ENCODE data around the gene GLP2R.

GLP2R gene

DNA sequence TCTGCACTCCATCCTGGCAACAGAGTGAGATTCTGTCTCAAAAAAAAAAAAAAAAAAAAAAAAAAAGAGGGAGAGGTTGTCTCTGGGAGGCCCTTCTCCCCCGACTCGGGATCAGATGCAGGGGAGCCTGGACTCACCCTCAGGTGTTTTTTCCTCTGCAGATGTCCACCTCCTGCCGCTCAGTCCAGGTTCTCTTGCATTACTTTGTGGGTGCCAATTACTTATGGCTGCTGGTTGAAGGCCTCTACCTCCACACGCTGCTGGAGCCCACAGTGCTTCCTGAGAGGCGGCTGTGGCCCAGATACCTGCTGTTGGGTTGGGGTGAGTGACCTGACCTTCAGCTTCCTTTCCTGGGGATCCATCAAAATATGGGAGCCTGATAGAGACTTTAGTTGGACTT is 34.1 kb downstream of the GLP2R start:
- in situ Hi-C loops (cut with HindIII; ENCODE audit: low sequenced_read_pairs), result no loop called here
- no peak for DNase-seq (ENCODE audit: low read depth)
- H3K4me3 ChIP-seq (ENCODE audit: low read depth, low read length), result no peak overlapping the region
- TF ChIP-seq, protein P1, sequence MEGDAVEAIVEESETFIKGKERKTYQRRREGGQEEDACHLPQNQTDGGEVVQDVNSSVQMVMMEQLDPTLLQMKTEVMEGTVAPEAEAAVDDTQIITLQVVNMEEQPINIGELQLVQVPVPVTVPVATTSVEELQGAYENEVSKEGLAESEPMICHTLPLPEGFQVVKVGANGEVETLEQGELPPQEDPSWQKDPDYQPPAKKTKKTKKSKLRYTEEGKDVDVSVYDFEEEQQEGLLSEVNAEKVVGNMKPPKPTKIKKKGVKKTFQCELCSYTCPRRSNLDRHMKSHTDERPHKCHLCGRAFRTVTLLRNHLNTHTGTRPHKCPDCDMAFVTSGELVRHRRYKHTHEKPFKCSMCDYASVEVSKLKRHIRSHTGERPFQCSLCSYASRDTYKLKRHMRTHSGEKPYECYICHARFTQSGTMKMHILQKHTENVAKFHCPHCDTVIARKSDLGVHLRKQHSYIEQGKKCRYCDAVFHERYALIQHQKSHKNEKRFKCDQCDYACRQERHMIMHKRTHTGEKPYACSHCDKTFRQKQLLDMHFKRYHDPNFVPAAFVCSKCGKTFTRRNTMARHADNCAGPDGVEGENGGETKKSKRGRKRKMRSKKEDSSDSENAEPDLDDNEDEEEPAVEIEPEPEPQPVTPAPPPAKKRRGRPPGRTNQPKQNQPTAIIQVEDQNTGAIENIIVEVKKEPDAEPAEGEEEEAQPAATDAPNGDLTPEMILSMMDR (IDR thresholded peaks at IDR 0.05; ENCODE audit: low read depth, low read length, missing control alignments), result no peak

- in situ Hi-C loops (cut with HindIII; ENCODE audit: low sequenced_read_pairs), result no loop called here
- H3K4me3 ChIP-seq (ENCODE audit: low read depth, low read length), result no peak overlapping the region
- TF ChIP-seq, protein P1 (IDR thresholded peaks at IDR 0.05; ENCODE audit: low read depth, low read length, missing control alignments), result no peak
- DNase-seq (ENCODE audit: low read depth), result no peak
Measured at GRCh38 chr17:9860851-9861250, 35.1 kb downstream of the GLP2R start.

DNA sequence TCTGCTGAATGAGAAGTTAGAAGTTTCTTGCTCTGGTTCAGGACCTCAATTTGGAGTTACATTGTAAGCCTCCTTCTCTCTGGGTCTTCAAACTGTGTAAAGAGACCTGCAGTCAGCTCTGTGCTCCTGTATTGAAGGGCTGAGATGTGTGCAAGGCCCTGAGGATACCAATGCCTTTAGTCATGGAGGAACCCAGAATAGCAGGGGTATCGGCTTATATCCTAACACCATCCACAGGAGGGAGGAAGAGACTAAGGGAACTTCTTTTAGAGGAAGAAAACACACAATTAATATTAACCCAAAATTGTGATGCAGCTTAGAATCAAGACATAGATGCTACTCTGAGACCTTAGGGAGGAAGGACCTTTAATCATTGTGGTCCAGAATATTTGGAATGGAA is 36.5 kb downstream of the GLP2R start:
- in situ Hi-C loops (cut with HindIII; ENCODE audit: low sequenced_read_pairs), result no loop called here
- TF ChIP-seq, protein P1 (IDR thresholded peaks at IDR 0.05; ENCODE audit: low read depth, low read length, missing control alignments), result no peak
- no peak overlapping the region for H3K4me3 ChIP-seq (ENCODE audit: low read depth, low read length)
- no peak for DNase-seq (ENCODE audit: low read depth)

DNA sequence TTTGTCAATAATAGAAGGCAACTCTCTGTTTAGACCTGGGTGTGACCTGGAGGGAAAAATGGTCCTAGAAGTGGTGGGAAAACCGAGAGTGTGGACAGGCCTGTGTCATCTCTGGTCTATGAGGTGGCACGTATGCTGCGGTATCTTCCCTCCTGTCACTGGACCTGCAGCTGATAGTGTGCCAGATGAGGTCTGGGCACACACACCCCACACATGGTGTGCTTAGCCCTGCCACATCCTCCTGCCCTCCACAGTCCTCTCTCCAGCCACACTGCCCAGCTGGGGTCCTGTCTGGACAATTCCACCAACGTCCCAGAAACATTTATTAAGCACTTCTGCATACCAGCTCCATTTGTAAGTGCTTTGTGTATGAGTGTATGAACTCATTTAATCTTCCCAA is 37.2 kb downstream of the GLP2R start:
- in situ Hi-C loops (cut with HindIII; ENCODE audit: low sequenced_read_pairs), result no loop called here
- H3K4me3 ChIP-seq (ENCODE audit: low read depth, low read length), result no peak overlapping the region
- TF ChIP-seq, protein P1 (IDR thresholded peaks at IDR 0.05; ENCODE audit: low read depth, low read length, missing control alignments), result no peak
- DNase-seq (ENCODE audit: low read depth), result no peak

DNA sequence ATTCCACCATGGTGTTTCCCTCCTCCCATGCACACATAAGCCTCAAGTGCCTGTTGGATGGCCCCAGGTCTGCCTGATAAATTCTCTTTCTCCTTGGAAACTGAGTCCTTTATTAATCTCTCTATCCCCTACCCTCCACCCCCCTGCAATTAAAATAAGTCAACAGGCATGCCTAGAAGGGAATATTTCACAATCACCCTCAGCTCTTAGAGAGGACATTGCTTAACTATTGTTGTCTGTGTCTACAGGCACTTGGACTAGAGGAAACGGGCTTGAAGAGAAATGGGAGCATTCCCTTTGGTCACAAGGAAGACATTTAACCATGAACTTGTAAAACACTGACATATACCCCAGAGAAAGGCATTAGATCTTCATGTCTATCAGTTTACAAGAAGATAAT is 39.9 kb downstream of the GLP2R start:
- H3K4me3 ChIP-seq (ENCODE audit: low read depth, low read length), result no peak overlapping the region
- TF ChIP-seq, protein P1 (IDR thresholded peaks at IDR 0.05; ENCODE audit: low read depth, low read length, missing control alignments), result no peak
- DNase-seq (ENCODE audit: low read depth), result no peak
- in situ Hi-C loops (cut with HindIII; ENCODE audit: low sequenced_read_pairs), result no loop called here

DNA sequence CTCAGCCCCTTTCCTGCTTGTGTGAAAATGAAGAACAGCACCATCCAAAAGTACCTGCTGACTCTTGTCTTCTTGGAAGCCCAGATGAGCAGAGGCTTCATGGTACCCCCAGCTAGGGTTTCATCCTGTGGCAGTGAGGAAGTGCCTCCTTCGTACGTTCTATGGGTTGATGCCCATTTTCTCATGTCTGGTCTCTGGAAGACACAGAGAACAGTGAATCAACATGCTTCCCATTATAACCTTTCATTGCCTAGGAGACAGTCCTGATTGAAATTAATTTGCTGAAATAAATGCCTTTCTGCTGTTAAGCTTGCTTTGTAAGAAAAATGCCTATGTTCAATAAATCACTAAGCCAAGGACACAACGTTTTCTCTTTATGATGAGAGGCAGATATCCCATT is 42.8 kb downstream of the GLP2R start:
- TF ChIP-seq, protein P1 (IDR thresholded peaks at IDR 0.05; ENCODE audit: low read depth, low read length, missing control alignments), result no peak
- in situ Hi-C loops (cut with HindIII; ENCODE audit: low sequenced_read_pairs), result no loop called here
- no peak overlapping the region for H3K4me3 ChIP-seq (ENCODE audit: low read depth, low read length)
- DNase-seq (ENCODE audit: low read depth), result no peak

DNA sequence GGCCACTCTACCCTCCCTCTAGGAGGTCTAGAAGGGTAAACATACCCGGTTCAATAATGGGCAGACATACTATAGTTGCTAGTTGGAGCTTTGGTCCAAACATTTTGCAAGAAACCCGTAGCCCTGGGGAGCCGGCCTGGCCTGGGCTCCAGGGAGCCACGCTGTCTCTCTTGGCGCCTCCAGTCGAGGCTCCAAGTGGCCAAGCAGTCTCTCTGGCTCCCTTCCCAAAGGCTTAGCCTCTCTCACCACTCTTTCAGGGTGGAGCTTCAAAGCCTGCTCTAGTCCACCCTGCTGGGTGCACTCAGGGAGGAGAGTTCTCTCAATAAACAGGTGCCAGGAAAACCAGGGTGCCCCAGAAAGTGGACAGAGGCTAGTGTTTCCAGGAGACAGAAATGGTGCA is 47.1 kb downstream of the GLP2R start:
- TF ChIP-seq, protein P1 (IDR thresholded peaks at IDR 0.05; ENCODE audit: low read depth, low read length, missing control alignments), result no peak
- in situ Hi-C loops (cut with HindIII; ENCODE audit: low sequenced_read_pairs), result no loop called here
- H3K4me3 ChIP-seq (ENCODE audit: low read depth, low read length), result no peak overlapping the region
- no peak for DNase-seq (ENCODE audit: low read depth)

All from astrocyte of the cerebellum (primary cell).